Tibial nerve (tissue), 4 donors: ENCODE measurements around the gene TMED10. TPM values are rescaled to one million over a fixed set of nuclear protein-coding genes. Genes with fewer than 3 reads are reported as not detected.
A peak's percentile ranks its signal among the peaks of the same experiment; 100 is the strongest.

Experiments
- DNase-seq, 2 donors: peaks; one replicate each; pipeline ENCODE4 v3.0.0-alpha.2; 2019; ENCODE audit warnings: low spot score in 2 of 2
- H3K27ac ChIP-seq, 4 donors: fragments of 200-600 bp; sonication (generic) in 3 of 4; one replicate each; pipeline ENCODE4 v1.5.1; 2017 to 2019; ENCODE audit warnings: mild to moderate bottlenecking in 1 of 4
- H3K27me3 ChIP-seq, 2 donors: fragments of 200-600 bp; sonication (generic) in 1 of 2; one replicate each; pipeline versions ENCODE4 v1.5.1 to v1.6.0; 2017 to 2019
- H3K36me3 ChIP-seq, 3 donors: fragments of 200-600 bp; sonication (generic); one replicate each; pipeline ENCODE4 v1.5.1; 2018 to 2019
- H3K4me1 ChIP-seq, 4 donors: fragments of 200-600 bp; sonication (generic) in 3 of 4; one replicate each; pipeline ENCODE4 v1.5.1; 2017 to 2019
- H3K4me3 ChIP-seq, 4 donors: fragments of 200-600 bp; sonication (generic) in 3 of 4; one replicate each; pipeline ENCODE4 v1.5.1; 2017 to 2019; ENCODE audit warnings: mild to moderate bottlenecking in 1 of 4, moderate library complexity in 1 of 4
- H3K9me3 ChIP-seq, 4 donors: fragments of 200-600 bp; sonication (generic) in 3 of 4; one replicate each; pipeline ENCODE4 v1.5.1; 2017 to 2019
- EP300 ChIP-seq, 2 donors: sonication (generic); formaldehyde crosslinking; IDR thresholded peaks; one replicate each; pipeline ENCODE4 v1.6.1; 2017; ENCODE audit warnings: antibody characterized with exemption in 2 of 2, mild to moderate bottlenecking in 1 of 2
- POLR2A ChIP-seq, 2 donors: fragments of 450-650 bp; IDR thresholded peaks; one replicate each; pipeline ENCODE4 v1.6.1; 2017; ENCODE audit warnings: antibody characterized with exemption in 2 of 2, mild to moderate bottlenecking in 2 of 2, moderate library complexity in 2 of 2
- WGBS, 2 donors: methylation state at CpG; one replicate each; pipeline ENCODE4 v1.1.5; 2018; 5-methylcytosine and 5-hydroxymethylcytosine counted together
- total RNA-seq, 4 donors: library from RNA; depleted of rRNA; stranded (reverse); fragments of >200 nt; gene quantifications; one replicate each; pipeline ENCODE4 v1.1.0, GENCODE V29; 2016
- TF ChIP-seq, protein P1 (sequence below), 5 experiments: fragments of 200-600 bp in 3 of 5; fragments of 450-650 bp in 2 of 5; sonication (generic) in 3 of 5; IDR thresholded peaks; one replicate each; pipeline ENCODE4 v1.5.1; 2016 to 2019; ENCODE audit warnings: antibody characterized with exemption in 5 of 5, mild to moderate bottlenecking in 3 of 5, moderate library complexity in 2 of 5

TMED10 gene
- total RNA-seq, 4 donors from 2014 or later = 262 to 296 (median 280) TPM

GRCh38 chr14:75174066-75174465 is 2.3 kb downstream of the TMED10 start:
- DNase-seq = no peak
- Histone ChIP-seq H3K4me1 (peaks cover 0 to 69% (median 28%) of the 10 kb centered on the region in 4 donors), H3K27me3 (no peaks in the 10 kb centered on the region), H3K27ac (peak overlapping the region; percentile 81 to 100 (median 96)), H3K36me3 (no peaks in the 10 kb centered on the region), H3K4me3 (peak overlapping the region in 3 of 4 donors; percentile 1 to 95 (median 65)), H3K9me3 (no peaks in the 10 kb centered on the region)
- 33 to 35% methylated on average over 2 of the region's 2 CpGs for WGBS, 2 donors
- no peak for TF ChIP-seq POLR2A (IDR thresholded peaks at IDR 0.05)
- TF ChIP-seq EP300 (IDR thresholded peaks at IDR 0.05) = no peak
- TF ChIP-seq, protein P1, sequence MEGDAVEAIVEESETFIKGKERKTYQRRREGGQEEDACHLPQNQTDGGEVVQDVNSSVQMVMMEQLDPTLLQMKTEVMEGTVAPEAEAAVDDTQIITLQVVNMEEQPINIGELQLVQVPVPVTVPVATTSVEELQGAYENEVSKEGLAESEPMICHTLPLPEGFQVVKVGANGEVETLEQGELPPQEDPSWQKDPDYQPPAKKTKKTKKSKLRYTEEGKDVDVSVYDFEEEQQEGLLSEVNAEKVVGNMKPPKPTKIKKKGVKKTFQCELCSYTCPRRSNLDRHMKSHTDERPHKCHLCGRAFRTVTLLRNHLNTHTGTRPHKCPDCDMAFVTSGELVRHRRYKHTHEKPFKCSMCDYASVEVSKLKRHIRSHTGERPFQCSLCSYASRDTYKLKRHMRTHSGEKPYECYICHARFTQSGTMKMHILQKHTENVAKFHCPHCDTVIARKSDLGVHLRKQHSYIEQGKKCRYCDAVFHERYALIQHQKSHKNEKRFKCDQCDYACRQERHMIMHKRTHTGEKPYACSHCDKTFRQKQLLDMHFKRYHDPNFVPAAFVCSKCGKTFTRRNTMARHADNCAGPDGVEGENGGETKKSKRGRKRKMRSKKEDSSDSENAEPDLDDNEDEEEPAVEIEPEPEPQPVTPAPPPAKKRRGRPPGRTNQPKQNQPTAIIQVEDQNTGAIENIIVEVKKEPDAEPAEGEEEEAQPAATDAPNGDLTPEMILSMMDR (IDR thresholded peaks at IDR 0.05) = no peak

DNA sequence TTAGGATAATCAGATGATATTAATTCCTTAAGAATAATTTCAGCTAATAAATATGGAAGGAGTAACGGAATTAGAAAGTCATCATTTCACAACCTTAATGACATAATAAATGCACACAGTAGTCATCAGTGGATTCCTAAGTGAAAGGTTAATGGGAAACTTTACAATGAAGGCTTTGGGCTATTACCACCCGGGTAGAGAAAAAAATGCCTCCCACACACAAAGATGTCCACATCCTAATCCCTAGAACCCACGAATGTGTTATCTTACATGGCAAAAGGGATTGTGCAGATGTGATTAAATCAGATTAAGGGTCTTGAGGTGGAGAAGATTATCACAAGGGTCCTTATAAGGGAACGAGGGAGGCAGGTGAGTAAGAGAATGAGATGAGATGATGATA is 5.6 kb downstream of the TMED10 start:
- no peaks in the 10 kb centered on the region for H3K27me3 ChIP-seq
- DNase-seq = no peak
- TF ChIP-seq EP300 (IDR thresholded peaks at IDR 0.05) (no peak), POLR2A (IDR thresholded peaks at IDR 0.05) (no peak)
- TF ChIP-seq, protein P1 (IDR thresholded peaks at IDR 0.05) = no peak
- H3K4me3 ChIP-seq = no peak overlapping the region
- H3K36me3 ChIP-seq = no peaks in the 10 kb centered on the region
- no peaks in the 10 kb centered on the region for H3K9me3 ChIP-seq
- H3K4me1 ChIP-seq = peaks cover 0 to 95% (median 50%) of the 10 kb centered on the region in 4 donors
- 46 to 48% methylated on average over 4 of the region's 4 CpGs for WGBS, 2 donors
- H3K27ac ChIP-seq = peak overlapping the region in 2 of 4 donors; percentile 94 to 100

- no peak for DNase-seq
- 77 to 83% methylated on average over 3 of the region's 3 CpGs for WGBS, 2 donors
- Histone ChIP-seq H3K4me1 (peaks cover 0 to 98% (median 52%) of the 10 kb centered on the region in 4 donors), H3K4me3 (no peak overlapping the region), H3K27me3 (no peaks in the 10 kb centered on the region), H3K27ac (peak overlapping the region in 2 of 4 donors; percentile 94 to 100), H3K36me3 (no peaks in the 10 kb centered on the region), H3K9me3 (no peaks in the 10 kb centered on the region)
- TF ChIP-seq POLR2A (IDR thresholded peaks at IDR 0.05) = no peak
- TF ChIP-seq EP300 (IDR thresholded peaks at IDR 0.05) = no peak
- TF ChIP-seq, protein P1 (IDR thresholded peaks at IDR 0.05) = no peak
Observed at GRCh38 chr14:75168586-75169335, 7.7 kb downstream of the TMED10 start.

DNA sequence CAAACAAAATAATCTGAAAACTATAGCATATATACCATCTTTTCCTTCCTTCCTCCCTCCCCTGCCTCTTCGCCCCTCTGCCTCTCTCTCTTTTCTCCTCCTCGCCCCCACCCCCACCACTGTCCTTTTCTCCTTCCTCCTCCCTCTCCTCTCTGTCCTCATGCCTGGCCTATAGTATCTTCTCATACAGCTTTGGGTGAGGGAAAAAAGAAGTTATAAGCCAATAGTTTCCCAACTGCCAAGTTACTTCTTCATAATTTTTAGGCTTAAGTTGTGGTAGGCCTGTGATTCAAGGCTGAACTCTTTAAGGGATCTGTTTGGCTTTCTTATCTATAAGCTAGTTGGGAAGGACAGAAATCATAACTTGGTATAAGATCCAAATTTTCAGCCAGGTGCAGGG is 9.1 kb downstream of the TMED10 start:
- no peaks in the 10 kb centered on the region for H3K36me3 ChIP-seq
- WGBS, 2 donors = 63 to 79% methylated on average over 2 of the region's 2 CpGs
- H3K27me3 ChIP-seq = no peaks in the 10 kb centered on the region
- H3K27ac ChIP-seq = peak overlapping the region in 3 of 4 donors; percentile 74 to 100 (median 94)
- no peak overlapping the region for H3K4me3 ChIP-seq
- H3K9me3 ChIP-seq = no peaks in the 10 kb centered on the region
- DNase-seq = no peak
- TF ChIP-seq POLR2A (IDR thresholded peaks at IDR 0.05) = no peak
- TF ChIP-seq EP300 (IDR thresholded peaks at IDR 0.05) = no peak
- TF ChIP-seq, protein P1 (IDR thresholded peaks at IDR 0.05) = no peak
- peaks cover 0 to 97% (median 50%) of the 10 kb centered on the region in 4 donors for H3K4me1 ChIP-seq
